Erythroblast (primary cell): ENCODE data around the gene MYO1A.
"Not testable (repeated sequence)": the region's sequence is repeated elsewhere in the genome, so short reads cannot be mapped to it uniquely, and the experiment has no call there.

ENCODE experiments used
- GATA1 ChIP-seq: IDR thresholded peaks from 2 replicates; pipeline ENCODE4 v1.6.1; 2011; ENCODE audit warnings: low read depth, mild to moderate bottlenecking, control low read depth, low read length, moderate library complexity
- POLR2A ChIP-seq: IDR thresholded peaks from 2 replicates; pipeline ENCODE4 v1.6.1; 2011; ENCODE audit warnings: mild to moderate bottlenecking, low read length

DNA sequence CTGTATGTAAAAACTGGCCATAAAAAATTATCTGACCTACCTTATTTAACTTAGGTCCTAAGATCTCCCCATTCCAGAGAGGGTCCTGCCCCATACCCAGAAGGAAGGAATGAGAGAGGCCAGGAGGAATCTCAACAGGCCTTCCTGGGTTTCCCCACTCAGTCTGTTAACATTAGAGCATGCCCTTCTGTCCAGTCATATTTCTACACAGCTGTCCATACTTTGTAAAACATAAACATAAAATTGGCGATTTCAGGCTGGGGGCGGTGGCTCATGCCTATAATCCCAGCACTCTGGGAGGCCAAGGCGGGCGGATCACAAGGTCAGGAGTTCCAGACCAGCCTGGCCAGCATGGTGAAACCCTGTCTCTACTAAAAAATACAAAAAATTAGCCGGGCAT lies 27.6 kb downstream of the MYO1A start:
- not testable (repeated sequence) for TF ChIP-seq POLR2A, GATA1
